ENCODE data around the gene SLC35D2. TPM values are rescaled to one million over a fixed set of nuclear protein-coding genes. Genes with fewer than 3 reads are reported as not detected.
"Not testable (repeated sequence)": the region's sequence is repeated elsewhere in the genome, so short reads cannot be mapped to it uniquely, and the experiment has no call there.

The SLC35D2 gene
- total RNA-seq, 1 experiment from 2014 or later, result 19.0 TPM

GRCh38 chr9:96323169-96323568, 60.3 kb downstream of the SLC35D2 start:
- peaks cover 16 to 17% of the 10 kb centered on the region in 2 experiments for H3K4me1 Mint-ChIP-seq
- no peak overlapping the region for H3K4me2 ChIP-seq (ENCODE audit: insufficient read depth, insufficient read length, low read length)
- no peaks in the 10 kb centered on the region for H3K9me3 ChIP-seq (ENCODE audit: control insufficient read depth, low read depth, low read length)
- no peak for DNase-seq
- no peak overlapping the region for H3K9ac ChIP-seq (ENCODE audit: extremely low read depth, insufficient read length, low read length)
- H2AFZ ChIP-seq (ENCODE audit: low read length), result no peak overlapping the region
- no peak overlapping the region for H3K56ac ChIP-seq (ENCODE audit: insufficient read length, low read depth, low read length)
- H4K5ac ChIP-seq (ENCODE audit: insufficient read length, low read depth, low read length), result no peak overlapping the region
- H3K79me1 ChIP-seq (ENCODE audit: insufficient read depth, low read depth, low read length, poor library complexity, severe bottlenecking), result no peaks in the 10 kb centered on the region
- H3K18ac ChIP-seq (ENCODE audit: insufficient read length, low read depth, low read length), result no peak overlapping the region
- H3K23me2 ChIP-seq (ENCODE audit: insufficient read length, low read depth, low read length, poor library complexity, severe bottlenecking), result no peaks in the 10 kb centered on the region
- H3K27ac ChIP-seq (ENCODE audit: insufficient read length, low read depth, low read length), result no peak overlapping the region
- no peak overlapping the region for H2BK15ac ChIP-seq (ENCODE audit: low read depth, low read length)
- no peak overlapping the region for H2BK5ac ChIP-seq (ENCODE audit: insufficient read length, low read length)
- H2BK20ac ChIP-seq (ENCODE audit: low read depth, low read length, poor library complexity, severe bottlenecking), result no peak overlapping the region
- H3K14ac ChIP-seq (ENCODE audit: insufficient read depth, low read length), result no peak overlapping the region
- H3K27me3 Mint-ChIP-seq (ENCODE audit: low read depth), result no peaks in the 10 kb centered on the region
- H3T11ph ChIP-seq (ENCODE audit: low read length), result no peak overlapping the region
- no peaks in the 10 kb centered on the region for H3K79me2 ChIP-seq (ENCODE audit: insufficient read depth, low read length)
- H2BK12ac ChIP-seq (ENCODE audit: insufficient read length, low read depth, low read length), result no peak overlapping the region
- H3K23ac ChIP-seq (ENCODE audit: insufficient read length, low read depth, low read length), result no peak overlapping the region
- H3K4ac ChIP-seq (ENCODE audit: low read depth, low read length), result no peak overlapping the region
- no peaks in the 10 kb centered on the region for H3K9me3 Mint-ChIP-seq
- no peak overlapping the region; a peak in 1 of 7 replicates for H3K27ac Mint-ChIP-seq
- no peak overlapping the region for H4K91ac ChIP-seq (ENCODE audit: insufficient read length, low read depth, low read length)
- no peak overlapping the region for H3K4me3 Mint-ChIP-seq
- H4K8ac ChIP-seq (replicated peaks; ENCODE audit: insufficient read length, low read depth, low read length), result no peak overlapping the region
- H3K4me1 ChIP-seq (ENCODE audit: insufficient read depth, low read length), result no peaks in the 10 kb centered on the region; the same call in 1 of the 2 replicates
- H2AK5ac ChIP-seq (ENCODE audit: insufficient read length, low read length), result no peak overlapping the region
- TF ChIP-seq, protein P1, sequence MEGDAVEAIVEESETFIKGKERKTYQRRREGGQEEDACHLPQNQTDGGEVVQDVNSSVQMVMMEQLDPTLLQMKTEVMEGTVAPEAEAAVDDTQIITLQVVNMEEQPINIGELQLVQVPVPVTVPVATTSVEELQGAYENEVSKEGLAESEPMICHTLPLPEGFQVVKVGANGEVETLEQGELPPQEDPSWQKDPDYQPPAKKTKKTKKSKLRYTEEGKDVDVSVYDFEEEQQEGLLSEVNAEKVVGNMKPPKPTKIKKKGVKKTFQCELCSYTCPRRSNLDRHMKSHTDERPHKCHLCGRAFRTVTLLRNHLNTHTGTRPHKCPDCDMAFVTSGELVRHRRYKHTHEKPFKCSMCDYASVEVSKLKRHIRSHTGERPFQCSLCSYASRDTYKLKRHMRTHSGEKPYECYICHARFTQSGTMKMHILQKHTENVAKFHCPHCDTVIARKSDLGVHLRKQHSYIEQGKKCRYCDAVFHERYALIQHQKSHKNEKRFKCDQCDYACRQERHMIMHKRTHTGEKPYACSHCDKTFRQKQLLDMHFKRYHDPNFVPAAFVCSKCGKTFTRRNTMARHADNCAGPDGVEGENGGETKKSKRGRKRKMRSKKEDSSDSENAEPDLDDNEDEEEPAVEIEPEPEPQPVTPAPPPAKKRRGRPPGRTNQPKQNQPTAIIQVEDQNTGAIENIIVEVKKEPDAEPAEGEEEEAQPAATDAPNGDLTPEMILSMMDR (conservative IDR thresholded peaks at IDR 0.05), result no peak
- no peaks in the 10 kb centered on the region; a peak in 1 of 7 replicates for H3K36me3 Mint-ChIP-seq (ENCODE audit: insufficient read depth in 1 of 3, low read depth in 3 of 3)
- H4K20me1 ChIP-seq (ENCODE audit: control insufficient read depth, insufficient read depth, insufficient read length), result no peaks in the 10 kb centered on the region
- no peaks in the 10 kb centered on the region for H3K27me3 ChIP-seq (ENCODE audit: insufficient read depth, low read length)
- H2BK120ac ChIP-seq (ENCODE audit: low read depth, low read length, poor library complexity, severe bottlenecking), result no peak overlapping the region

- not testable (repeated sequence) for H3K27me3 Mint-ChIP-seq (ENCODE audit: low read depth); H3K4me3 Mint-ChIP-seq; H3K27me3 ChIP-seq (ENCODE audit: insufficient read depth, low read length); H2BK15ac ChIP-seq (ENCODE audit: low read depth, low read length); H2BK120ac ChIP-seq (ENCODE audit: low read depth, low read length, poor library complexity, severe bottlenecking); H3K18ac ChIP-seq (ENCODE audit: insufficient read length, low read depth, low read length); H4K20me1 ChIP-seq (ENCODE audit: control insufficient read depth, insufficient read depth, insufficient read length); H3K9ac ChIP-seq (ENCODE audit: extremely low read depth, insufficient read length, low read length); H4K5ac ChIP-seq (ENCODE audit: insufficient read length, low read depth, low read length); H3K79me1 ChIP-seq (ENCODE audit: insufficient read depth, low read depth, low read length, poor library complexity, severe bottlenecking); H3K36me3 Mint-ChIP-seq (ENCODE audit: insufficient read depth in 1 of 3, low read depth in 3 of 3); H2BK12ac ChIP-seq (ENCODE audit: insufficient read length, low read depth, low read length); DNase-seq; H3K4me2 ChIP-seq (ENCODE audit: insufficient read depth, insufficient read length, low read length); H3K79me2 ChIP-seq (ENCODE audit: insufficient read depth, low read length); H3K23me2 ChIP-seq (ENCODE audit: insufficient read length, low read depth, low read length, poor library complexity, severe bottlenecking); H3K9me3 ChIP-seq (ENCODE audit: control insufficient read depth, low read depth, low read length); H3K4ac ChIP-seq (ENCODE audit: low read depth, low read length); H3K27ac ChIP-seq (ENCODE audit: insufficient read length, low read depth, low read length); H2BK20ac ChIP-seq (ENCODE audit: low read depth, low read length, poor library complexity, severe bottlenecking); H2AK5ac ChIP-seq (ENCODE audit: insufficient read length, low read length); H3K23ac ChIP-seq (ENCODE audit: insufficient read length, low read depth, low read length); H4K8ac ChIP-seq (replicated peaks; ENCODE audit: insufficient read length, low read depth, low read length); H3K4me1 ChIP-seq (ENCODE audit: insufficient read depth, low read length); H3K9me3 Mint-ChIP-seq; H2AFZ ChIP-seq (ENCODE audit: low read length); H3K27ac Mint-ChIP-seq; H2BK5ac ChIP-seq (ENCODE audit: insufficient read length, low read length); H3T11ph ChIP-seq (ENCODE audit: low read length); H4K91ac ChIP-seq (ENCODE audit: insufficient read length, low read depth, low read length); H3K56ac ChIP-seq (ENCODE audit: insufficient read length, low read depth, low read length); H3K14ac ChIP-seq (ENCODE audit: insufficient read depth, low read length)
- WGBS (ENCODE audit: extremely low coverage, insufficient read length, low lambda C conversion rate), result no CpG with 5 or more reads among the region's 5 CpGs
- H3K4me1 Mint-ChIP-seq, result peaks cover 16 to 17% of the 10 kb centered on the region in 2 experiments
Measured at GRCh38 chr9:96322736-96323135, 60.8 kb downstream of the SLC35D2 start.
